GM21515 (cell line): ENCODE results near the gene IL37.
"Not testable (repeated sequence)": the region's sequence is repeated elsewhere in the genome, so short reads cannot be mapped to it uniquely, and the experiment has no call there.

Experiments used
- ATAC-seq: cut with Tn5 transposase; IDR thresholded peaks from one replicate; pipeline ENCODE4 v1.9.1; 2021; ENCODE audit not compliant: unreplicated experiment

IL37 gene

DNA sequence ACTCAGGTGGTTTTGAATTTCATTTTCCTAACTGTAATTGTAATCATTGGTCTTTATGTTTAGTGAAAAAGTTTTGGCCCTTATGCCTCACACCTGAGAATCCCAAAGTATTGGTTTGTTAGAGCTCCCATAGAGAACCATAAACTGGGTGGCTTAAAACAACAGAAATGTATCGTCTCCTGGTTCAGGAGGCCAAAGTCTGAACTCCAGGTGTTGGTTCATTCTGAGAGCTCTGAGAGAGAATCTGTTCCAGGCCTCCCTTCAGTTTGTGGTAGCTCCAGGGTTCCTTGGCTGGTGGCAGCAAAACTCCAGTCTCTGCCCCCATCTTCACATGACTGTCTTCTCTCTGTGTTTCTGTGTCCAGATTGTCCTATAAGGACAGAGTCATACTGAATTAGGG lies 11.0 kb downstream of the IL37 start:
- no peak for ATAC-seq

DNA sequence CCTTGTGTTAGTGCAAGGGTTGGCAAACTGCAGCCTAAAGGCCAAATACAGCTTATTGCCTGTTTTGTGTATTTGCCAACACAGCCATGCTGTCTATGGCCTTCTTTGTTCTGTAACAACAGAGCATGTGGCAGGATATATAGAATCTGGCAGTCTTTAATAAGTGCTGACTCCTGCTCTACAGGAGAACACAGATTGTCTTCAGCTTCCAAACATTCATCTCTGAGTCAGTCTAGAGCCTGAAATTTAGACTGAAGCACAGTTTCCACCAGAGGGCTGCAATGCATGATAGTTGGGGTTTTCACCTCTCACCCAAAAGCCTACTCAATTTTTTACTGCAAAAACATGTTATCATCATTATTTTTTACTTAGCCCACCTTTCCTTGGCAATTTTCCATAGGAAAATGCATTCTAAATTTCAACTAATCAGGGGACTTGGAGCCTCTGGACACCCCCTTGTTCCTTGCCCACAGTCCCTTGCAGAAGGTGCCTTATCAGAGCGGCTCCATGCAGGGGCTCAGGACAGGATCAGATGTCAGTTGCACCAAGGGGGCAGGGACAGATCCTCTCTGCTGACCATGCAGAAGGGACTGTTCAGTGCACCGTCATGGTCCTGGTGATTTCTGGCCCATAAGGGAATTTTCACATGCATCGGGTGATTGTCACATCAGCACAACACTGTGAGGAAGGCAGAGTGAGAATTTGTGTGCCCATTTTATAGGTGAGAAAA lies 12.4 kb downstream of the IL37 start:
- ATAC-seq, result no peak

DNA sequence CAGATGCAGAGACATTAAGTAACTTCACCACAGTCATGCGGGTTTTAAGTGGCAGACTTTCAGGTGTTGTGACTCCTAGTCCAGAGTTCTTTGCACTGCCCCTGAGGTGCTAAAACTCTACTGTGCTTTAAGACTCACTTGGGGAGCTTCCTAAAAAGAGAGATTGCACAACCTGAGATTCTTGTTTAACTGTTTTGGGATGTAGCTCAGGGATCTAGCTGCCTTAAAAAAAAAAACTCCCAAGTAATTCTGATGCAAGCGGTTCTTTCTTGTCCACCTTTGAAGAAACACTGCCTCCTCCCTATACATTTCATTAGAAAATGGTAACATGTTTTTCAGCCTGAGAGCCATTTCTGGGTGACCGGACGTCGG lies 13.0 kb downstream of the IL37 start:
- no peak for ATAC-seq

DNA sequence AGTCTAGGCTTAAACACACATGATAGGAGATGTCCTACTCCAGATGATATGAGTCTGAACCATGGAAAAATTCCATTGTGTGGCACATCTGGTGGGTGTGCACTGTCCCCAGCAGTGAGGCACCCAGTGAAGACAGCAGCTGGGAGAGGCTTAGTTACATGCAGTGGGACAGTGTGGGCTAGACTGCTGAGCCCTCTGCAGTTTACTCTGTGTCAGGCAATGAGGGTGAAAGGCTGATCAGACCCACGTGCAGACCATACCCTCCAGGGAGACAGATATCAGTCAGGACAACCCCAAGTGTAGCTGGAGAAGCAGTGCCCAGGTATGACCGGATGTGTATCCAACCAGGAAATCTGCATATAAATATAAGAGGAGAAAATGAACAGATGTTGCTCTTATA lies 13.4 kb downstream of the IL37 start:
- ATAC-seq, result no peak

- no peak for ATAC-seq
Observed at GRCh38 chr2:112924821-112925220, 13.9 kb downstream of the IL37 start.

DNA sequence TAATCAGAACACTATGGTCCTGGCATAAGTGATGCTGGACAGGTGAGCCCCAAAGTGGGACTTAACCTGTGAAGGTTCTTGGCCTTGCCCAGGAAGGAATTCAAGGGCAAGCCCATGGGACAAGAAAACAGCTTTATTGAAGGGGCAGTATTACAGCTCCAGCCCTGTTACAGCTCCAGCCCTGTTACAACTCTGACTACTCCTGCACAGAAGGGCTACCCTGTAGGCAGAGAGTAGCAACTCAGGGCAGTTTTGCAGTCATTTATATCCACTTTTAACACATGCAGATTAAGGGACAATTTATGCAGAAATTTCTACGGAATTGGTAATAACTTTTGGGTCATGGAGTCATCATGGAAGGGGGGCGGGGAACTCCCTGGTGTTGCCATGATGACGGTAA lies 15.7 kb downstream of the IL37 start:
- ATAC-seq, result no peak

DNA sequence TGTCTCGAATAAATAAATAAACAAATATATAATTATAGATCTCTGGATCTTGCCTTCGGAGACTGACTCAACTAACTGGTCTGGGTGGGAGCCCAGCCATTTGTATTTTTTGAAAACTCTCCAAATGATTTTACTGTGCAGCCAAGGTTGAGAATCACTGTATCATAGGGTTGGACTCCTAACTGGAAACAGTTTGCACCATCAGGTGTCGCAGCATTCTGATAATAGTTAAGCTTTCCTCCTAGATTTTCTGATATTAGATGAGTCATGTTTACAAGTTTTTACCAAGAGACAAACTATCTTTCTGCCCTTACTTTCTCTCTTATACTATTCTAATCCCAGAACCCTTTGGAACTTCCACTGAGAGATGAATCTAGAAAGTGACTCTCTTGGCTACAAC lies 16.8 kb downstream of the IL37 start:
- no peak for ATAC-seq

- ATAC-seq, result no peak
Observed at GRCh38 chr2:112933261-112933660, 22.3 kb downstream of the IL37 start.

DNA sequence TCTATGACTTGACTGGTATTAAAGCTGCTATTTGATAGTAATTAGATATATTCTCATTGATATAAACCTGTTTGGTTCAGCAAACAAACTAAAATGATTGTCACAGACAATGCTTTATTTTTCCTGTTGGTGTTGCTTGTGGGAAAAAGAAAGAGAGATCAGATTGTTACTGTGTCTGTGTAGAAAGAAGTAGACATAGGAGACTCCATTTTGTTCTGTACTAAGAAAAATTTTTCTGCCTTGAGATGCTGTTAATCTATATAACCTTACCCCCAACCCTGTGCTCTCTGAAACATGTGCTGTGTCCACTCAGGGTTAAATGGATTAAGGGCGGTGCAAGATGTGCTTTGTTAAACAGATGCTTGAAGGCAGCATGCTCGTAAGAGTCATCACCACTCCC lies 23.2 kb downstream of the IL37 start:
- ATAC-seq, result not testable (repeated sequence)

DNA sequence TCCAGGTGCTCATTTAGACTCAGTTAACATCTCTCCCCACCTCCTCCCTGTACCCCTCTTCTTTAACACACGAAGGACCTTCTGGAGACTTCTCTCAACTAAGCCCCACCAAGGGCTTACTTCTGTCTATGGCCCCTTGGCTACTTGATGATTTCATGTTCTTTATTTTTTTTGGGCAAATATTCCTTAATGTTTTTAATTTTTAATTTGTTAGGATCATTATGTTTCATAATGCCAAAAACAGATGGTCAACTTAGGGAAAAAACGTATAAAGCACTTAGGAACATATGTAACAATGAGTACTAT lies 25.9 kb downstream of the IL37 start:
- no peak for ATAC-seq

DNA sequence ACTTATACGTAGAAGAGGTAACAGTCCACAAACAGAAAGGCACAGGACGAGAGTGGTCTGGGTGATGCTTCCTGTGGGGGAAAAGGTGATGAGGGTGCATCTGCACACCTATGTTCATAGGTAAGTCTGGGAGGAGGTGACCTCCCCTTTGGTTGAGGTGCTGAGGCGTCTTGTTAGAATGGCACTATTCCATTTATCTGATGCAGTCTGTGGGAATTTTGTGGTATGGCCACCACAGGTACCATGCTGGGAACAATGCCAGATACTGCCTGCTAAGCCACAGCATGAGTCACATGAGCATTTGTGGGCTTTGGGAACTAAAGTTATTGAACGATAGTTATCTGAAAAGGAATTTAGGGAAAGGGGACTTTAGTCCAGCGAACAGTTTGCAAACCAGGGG lies 27.9 kb downstream of the IL37 start:
- ATAC-seq, result no peak

- no peak for ATAC-seq
Observed at GRCh38 chr2:112939425-112939824, 28.5 kb downstream of the IL37 start.

DNA sequence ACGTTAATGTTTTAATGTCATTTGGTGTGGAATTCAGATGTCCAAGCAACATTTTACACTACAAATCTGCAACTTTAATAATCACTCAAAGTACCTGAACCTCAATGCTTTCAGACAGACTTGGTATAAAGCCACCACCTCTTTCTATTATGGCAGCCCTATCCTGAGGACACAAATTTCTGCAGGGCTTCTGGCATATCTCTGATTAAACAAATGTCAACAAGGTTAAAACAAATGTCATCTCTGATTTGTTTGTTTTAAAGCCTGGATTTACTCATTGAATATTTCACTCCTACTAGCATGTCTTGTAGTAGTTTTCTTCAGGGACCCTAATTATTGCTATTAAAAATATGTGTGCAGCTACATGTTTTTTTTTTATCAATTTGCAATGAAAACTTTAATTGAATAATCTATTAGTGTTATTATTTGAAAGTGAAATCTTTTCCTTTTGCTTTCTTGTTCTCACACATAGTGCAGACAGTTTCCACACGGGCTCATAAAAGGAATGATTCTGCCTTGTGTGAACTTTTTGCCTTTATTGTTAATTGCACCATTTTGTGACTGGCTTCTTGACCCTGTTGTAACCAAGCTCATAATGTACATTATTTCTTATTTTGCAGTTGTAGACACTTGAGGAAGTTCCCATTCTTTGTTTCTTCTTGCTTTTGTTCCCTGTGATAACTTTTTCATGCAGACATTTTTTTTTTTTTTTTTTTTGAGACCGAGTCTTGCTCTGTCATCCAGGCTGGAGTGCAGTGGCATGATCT lies 30.1 kb downstream of the IL37 start:
- no peak for ATAC-seq

DNA sequence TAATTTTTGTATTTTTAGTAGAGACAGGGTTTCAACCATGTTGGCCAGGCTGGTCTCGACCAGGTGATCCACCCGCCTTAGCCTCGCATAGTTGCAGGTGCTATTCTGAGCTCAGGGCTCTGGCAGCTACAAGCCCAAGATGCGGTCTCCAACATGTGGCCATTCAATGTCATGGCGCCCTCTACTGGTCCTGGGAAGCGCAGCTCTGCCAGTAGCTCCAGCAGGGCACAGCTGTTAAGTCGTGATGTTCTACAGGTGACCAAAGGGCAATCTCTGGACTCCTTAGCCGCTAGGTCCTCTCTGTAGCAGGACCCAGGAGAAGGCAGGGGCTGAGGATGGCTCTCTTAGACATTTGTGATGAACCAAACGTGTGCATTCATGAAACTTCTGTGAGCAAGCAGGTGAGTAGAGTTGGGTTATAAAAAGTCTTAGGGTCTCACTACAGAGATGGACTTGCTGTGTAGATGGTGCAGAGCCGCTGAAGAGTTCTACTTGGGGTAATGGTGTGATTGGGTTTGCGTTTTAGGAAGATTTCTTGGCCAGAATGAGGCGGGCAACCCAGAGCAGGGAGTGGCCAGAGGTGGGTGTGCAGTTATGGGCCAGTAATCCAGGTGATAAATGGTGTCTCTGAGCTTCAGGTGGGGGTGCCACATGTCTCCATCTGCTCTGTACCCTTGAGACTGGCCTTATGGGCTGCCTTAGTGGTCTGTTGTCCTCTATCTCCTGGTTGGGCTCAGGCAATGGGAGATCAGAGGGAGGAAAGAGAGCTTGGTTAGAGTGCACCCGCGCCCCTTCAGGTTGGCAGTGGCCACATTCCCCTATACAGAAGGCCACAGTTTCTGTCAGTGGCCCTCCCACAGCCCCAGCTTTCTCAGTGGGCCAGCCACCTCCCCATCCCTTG lies 31.0 kb downstream of the IL37 start:
- peak; percentile 84 for ATAC-seq

- no peak for ATAC-seq
Observed at GRCh38 chr2:112942654-112943002, 31.7 kb downstream of the IL37 start.

DNA sequence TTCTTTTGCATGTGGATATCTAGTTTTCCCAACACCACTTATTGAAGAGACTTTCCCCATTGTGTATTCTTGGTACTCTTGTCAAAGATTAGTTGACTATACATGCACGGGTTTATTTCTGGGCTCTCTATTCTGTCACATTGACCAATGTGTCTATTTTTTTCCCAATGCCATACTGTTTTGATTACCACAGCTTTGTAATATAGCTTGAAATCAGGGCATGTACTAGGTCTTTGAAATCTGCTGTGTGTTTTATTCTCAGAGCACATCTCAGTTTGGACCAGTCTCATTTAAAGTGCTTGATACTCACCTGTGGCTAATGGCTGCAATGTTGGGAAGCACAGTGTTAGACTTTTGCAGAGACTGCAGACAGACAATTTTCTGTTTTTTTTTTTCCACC lies 34.0 kb downstream of the IL37 start:
- no peak for ATAC-seq

- no peak for ATAC-seq
Observed at GRCh38 chr2:112946086-112946485, 35.1 kb downstream of the IL37 start.

DNA sequence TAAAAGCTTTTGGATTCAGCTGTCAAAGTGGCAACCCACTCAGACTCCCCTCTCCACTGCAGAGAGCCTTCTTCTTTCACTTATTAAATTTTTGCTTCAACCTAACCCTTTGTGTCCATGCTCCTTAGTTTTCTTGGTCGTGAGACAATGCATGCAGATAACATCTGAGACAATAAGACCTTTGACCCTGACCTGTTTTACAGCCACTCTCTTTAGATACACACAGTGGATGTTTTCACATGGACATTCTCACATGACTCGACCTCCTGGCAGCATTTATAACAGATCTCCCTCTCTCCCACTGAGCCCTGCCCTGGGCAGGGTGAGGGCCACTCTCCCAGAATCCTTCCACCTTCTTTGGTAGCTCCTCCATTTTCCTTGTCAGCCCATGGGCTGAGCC lies 36.4 kb downstream of the IL37 start:
- ATAC-seq, result no peak

DNA sequence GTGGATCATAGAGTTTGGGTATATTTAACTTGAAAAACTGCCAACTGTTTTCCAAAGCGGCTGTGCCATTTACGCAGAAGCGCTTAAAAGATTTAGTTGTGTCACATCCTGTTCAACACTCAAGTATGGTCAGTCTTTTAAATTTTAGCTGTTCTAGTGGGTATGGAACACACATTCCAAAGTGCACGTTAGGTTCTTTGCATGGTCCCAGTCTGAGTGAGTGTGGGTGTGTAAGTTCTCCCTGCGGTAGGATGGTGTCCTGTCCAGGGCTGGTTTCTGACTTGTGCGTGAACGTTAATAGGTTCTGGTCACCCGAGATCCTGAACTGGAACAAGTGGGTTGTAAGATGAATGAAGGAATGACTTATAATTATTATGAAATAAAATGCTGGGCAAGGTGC lies 38.5 kb downstream of the IL37 start:
- no peak for ATAC-seq

- no peak for ATAC-seq
Observed at GRCh38 chr2:112954364-112954763, 43.4 kb downstream of the IL37 start.

- ATAC-seq, result no peak
Observed at GRCh38 chr2:112957511-112957910, 46.5 kb downstream of the IL37 start.
